HCT116 (cell line): Measurements from ENCODE around the gene GATA3. TPM values are rescaled to one million over a fixed set of nuclear protein-coding genes. Genes with fewer than 3 reads are reported as not detected.

Experiments used
- ATAC-seq: fragments of 200-7000 bp; cut with Tn5 transposase; 2 replicates; pipeline ENCODE4 v1.9.1; 2020; ENCODE audit warnings: mild to moderate bottlenecking, moderate library complexity
- BruUV-seq: library from RNA; stranded (reverse); fragments of 400-500 nt; replicated peaks from 2 replicates; lab custom pipeline; 2021; lab: Mats Ljungman, UMichigan
- CTCF ChIA-PET: fragments of 300-600 bp; sonication (Branson Sonifier 250); formaldehyde crosslinking; loops from one replicate; lab custom pipeline; 2021; ENCODE audit warnings: antibody characterized with exemption; lab: Charles Lee
- POLR2A ChIA-PET: fragments of 300-600, 350-600 bp; sonication (Branson Sonifier 250); formaldehyde crosslinking; loops from one replicate; lab custom pipeline; 2021; ENCODE audit warnings: antibody characterized with exemption; lab: Charles Lee
- RAD21 ChIA-PET, 2 experiments: fragments of 300-600 bp; sonication (Branson Sonifier 250); formaldehyde crosslinking; loops; one replicate each; lab custom pipeline; 2023; ENCODE audit warnings: low total read pairs in 2 of 2; ENCODE audit not compliant: uncharacterized antibody in 2 of 2, unreplicated experiment in 2 of 2, low non-redundant PET in 1 of 2; lab: Charles Lee
- DNase-seq: peaks from one replicate; pipeline ENCODE4 v3.0.0-alpha.2; 2010; ENCODE audit warnings: low read depth, low spot score
- H2AFZ ChIP-seq: fragments of 200-600 bp; shearing (Covaris generic), sonication (generic); 2 replicates; pipeline ENCODE4 v1.6.1; 2017; ENCODE audit warnings: low read depth, mixed run types, mixed read lengths, antibody characterized with exemption, low read length; ENCODE audit not compliant: poor library complexity, severe bottlenecking
- H3K27ac ChIP-seq: 2 replicates; pipeline ENCODE4 v1.5.1; 2012; ENCODE audit warnings: low read depth, low read length
- H3K27me3 ChIP-seq: fragments of 200-600 bp; sonication (generic); 2 replicates; pipeline ENCODE4 v1.6.1; 2016; ENCODE audit warnings: mixed run types, low read length, mixed read lengths; ENCODE audit not compliant: insufficient read depth
- H3K36me3 ChIP-seq, 2 experiments: fragments of 200-500 bp in 1 of 2; fragments of 200-600 bp in 1 of 2; sonication (Bioruptor generic) in 1 of 2; sonication (generic) in 1 of 2; 2 replicates each; pipeline versions ENCODE4 v1.5.1 to v1.6.1; 2014 to 2016; ENCODE audit warnings: low read length in 2 of 2, inconsistent platforms in 1 of 2, mixed read lengths in 1 of 2, mixed run types in 1 of 2; ENCODE audit not compliant: insufficient read depth in 2 of 2, control insufficient read depth in 1 of 2
- H3K4me1 ChIP-seq, 2 experiments: fragments of 200-600 bp in 1 of 2; sonication (generic) in 1 of 2; 2 replicates each; pipeline versions ENCODE4 v1.5.1 to v1.6.1; 2012 to 2017; ENCODE audit warnings: low read length in 2 of 2, inconsistent platforms in 1 of 2, mild to moderate bottlenecking in 1 of 2, mixed read lengths in 1 of 2, mixed run types in 1 of 2, moderate library complexity in 1 of 2; ENCODE audit not compliant: insufficient read depth in 2 of 2, control insufficient read depth in 1 of 2
- H3K4me2 ChIP-seq: fragments of 200-600 bp; sonication (generic); 2 replicates; pipeline ENCODE4 v1.6.1; 2017; ENCODE audit warnings: mixed run types, low read length, mixed read lengths
- H3K4me3 ChIP-seq, 2 experiments: fragments of 200-600 bp in 1 of 2; sonication (generic) in 1 of 2; replicated peaks in 1 of 2; 2 replicates each; pipeline ENCODE4 v1.5.1; 2011 to 2016; ENCODE audit warnings: low read length in 2 of 2, control low read depth in 1 of 2, low read depth in 1 of 2, mild to moderate bottlenecking in 1 of 2, mixed read lengths in 1 of 2, mixed run types in 1 of 2
- H3K79me2 ChIP-seq: fragments of 200-600 bp; sonication (generic); 2 replicates; pipeline ENCODE4 v1.6.1; 2017; ENCODE audit warnings: mild to moderate bottlenecking, mixed run types, low read length, moderate library complexity, mixed read lengths; ENCODE audit not compliant: insufficient read depth
- H3K9ac ChIP-seq: fragments of 200-600 bp; sonication (generic); 2 replicates; pipeline ENCODE4 v1.6.1; 2016; ENCODE audit warnings: low read length, mixed read lengths
- H3K9me2 ChIP-seq: fragments of 200-600 bp; sonication (generic), shearing (Covaris generic); 2 replicates; pipeline ENCODE4 v1.6.1; 2017; ENCODE audit warnings: mixed run types, mild to moderate bottlenecking, moderate library complexity; ENCODE audit not compliant: insufficient read depth
- H3K9me3 ChIP-seq, 2 experiments: fragments of 200-500 bp in 1 of 2; fragments of 200-600 bp in 1 of 2; sonication (Bioruptor generic) in 1 of 2; sonication (generic) in 1 of 2; 2 replicates each; pipeline ENCODE4 v1.6.1; 2014 to 2017; ENCODE audit warnings: low read length in 2 of 2, mixed read lengths in 2 of 2, inconsistent platforms in 1 of 2, low read depth in 1 of 2, mild to moderate bottlenecking in 1 of 2, mixed run types in 1 of 2, moderate library complexity in 1 of 2; ENCODE audit not compliant: control insufficient read depth in 1 of 2, insufficient read depth in 1 of 2
- H4K20me1 ChIP-seq: fragments of 200-600 bp; sonication (generic), shearing (Covaris generic); 2 replicates; pipeline ENCODE4 v1.6.1; 2017; ENCODE audit warnings: mixed run types, mild to moderate bottlenecking, moderate library complexity; ENCODE audit not compliant: insufficient read depth
- CEBPB ChIP-seq: IDR thresholded peaks from 2 replicates; pipeline ENCODE4 v1.6.1; 2012; ENCODE audit warnings: low read depth
- FOSL1 ChIP-seq: IDR thresholded peaks from 2 replicates; pipeline ENCODE4 v1.6.1; 2012; ENCODE audit warnings: low read depth
- JUND ChIP-seq: IDR thresholded peaks from 2 replicates; pipeline ENCODE4 v1.6.1; 2012
- SIN3A ChIP-seq: IDR thresholded peaks from 2 replicates; pipeline ENCODE4 v1.6.1; 2012; ENCODE audit warnings: low read depth
- ZNF274 ChIP-seq: fragments of 200-500 bp; sonication (Bioruptor generic); IDR thresholded peaks from 2 replicates; pipeline ENCODE4 v1.6.1; 2014; ENCODE audit warnings: mild to moderate bottlenecking, low read depth, low read length, inconsistent platforms
- intact Hi-C: fragments of 100-400 bp; cut with micrococcal nuclease; formaldehyde crosslinking; loops from 2 replicates; pipeline ENCODE4 v1.10.0; 2022
- total RNA-seq: library from RNA; stranded (reverse); gene quantifications from one replicate; pipeline ENCODE4 v1.2.1, GENCODE V29; 2021; ENCODE audit not compliant: unreplicated experiment
- TF ChIP-seq, protein P1 (sequence below): IDR thresholded peaks from 2 replicates; pipeline ENCODE4 v1.6.1; 2012; ENCODE audit warnings: low read depth

GATA3 gene
- total RNA-seq, 1 experiment from 2014 or later = 2.7 TPM

DNA sequence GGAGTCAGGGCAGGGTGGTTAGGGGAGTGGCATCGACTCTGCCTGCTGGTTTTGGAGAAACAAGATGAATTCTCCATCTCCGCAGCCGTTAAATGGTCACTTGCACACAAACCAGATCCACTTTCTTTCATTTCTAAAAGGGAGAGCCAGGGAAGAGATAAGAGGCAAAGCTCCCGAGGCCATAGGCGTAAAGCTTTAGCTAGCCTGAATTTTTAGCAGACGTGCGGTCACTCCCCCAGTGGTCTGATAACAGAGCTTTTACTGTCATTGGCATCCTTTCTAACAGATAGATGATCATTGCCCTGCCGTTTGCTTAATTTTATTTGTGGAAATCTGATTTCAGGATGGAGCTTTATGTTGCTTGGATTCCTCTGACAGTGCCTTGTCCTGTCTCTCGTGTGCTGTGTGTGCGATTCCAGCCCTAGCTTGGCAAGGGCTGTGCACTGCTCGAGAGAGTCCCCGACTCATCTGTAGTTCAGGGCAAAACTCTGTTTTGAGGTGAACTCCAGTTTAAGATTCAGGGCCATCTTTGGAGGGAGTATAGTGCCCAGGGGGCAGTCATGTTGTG, 62.5 kb downstream of the GATA3 start:
- Histone ChIP-seq H3K9me3 (no peaks in the 10 kb centered on the region), H3K9ac (no peak overlapping the region), H2AFZ (no peak overlapping the region), H3K27ac (no peak overlapping the region), H4K20me1 (no peaks in the 10 kb centered on the region), H3K9me2 (no peaks in the 10 kb centered on the region), H3K4me3 (no peak overlapping the region), H3K79me2 (no peaks in the 10 kb centered on the region), H3K4me1 (no peaks in the 10 kb centered on the region), H3K27me3 (no peaks in the 10 kb centered on the region), H3K4me2 (no peak overlapping the region), H3K36me3 (no peaks in the 10 kb centered on the region)
- intact Hi-C loops = no loop called here
- ChIA-PET POLR2A (no interaction called here), RAD21 (no interaction called here), CTCF (no interaction called here)
- TF ChIP-seq, protein P1, sequence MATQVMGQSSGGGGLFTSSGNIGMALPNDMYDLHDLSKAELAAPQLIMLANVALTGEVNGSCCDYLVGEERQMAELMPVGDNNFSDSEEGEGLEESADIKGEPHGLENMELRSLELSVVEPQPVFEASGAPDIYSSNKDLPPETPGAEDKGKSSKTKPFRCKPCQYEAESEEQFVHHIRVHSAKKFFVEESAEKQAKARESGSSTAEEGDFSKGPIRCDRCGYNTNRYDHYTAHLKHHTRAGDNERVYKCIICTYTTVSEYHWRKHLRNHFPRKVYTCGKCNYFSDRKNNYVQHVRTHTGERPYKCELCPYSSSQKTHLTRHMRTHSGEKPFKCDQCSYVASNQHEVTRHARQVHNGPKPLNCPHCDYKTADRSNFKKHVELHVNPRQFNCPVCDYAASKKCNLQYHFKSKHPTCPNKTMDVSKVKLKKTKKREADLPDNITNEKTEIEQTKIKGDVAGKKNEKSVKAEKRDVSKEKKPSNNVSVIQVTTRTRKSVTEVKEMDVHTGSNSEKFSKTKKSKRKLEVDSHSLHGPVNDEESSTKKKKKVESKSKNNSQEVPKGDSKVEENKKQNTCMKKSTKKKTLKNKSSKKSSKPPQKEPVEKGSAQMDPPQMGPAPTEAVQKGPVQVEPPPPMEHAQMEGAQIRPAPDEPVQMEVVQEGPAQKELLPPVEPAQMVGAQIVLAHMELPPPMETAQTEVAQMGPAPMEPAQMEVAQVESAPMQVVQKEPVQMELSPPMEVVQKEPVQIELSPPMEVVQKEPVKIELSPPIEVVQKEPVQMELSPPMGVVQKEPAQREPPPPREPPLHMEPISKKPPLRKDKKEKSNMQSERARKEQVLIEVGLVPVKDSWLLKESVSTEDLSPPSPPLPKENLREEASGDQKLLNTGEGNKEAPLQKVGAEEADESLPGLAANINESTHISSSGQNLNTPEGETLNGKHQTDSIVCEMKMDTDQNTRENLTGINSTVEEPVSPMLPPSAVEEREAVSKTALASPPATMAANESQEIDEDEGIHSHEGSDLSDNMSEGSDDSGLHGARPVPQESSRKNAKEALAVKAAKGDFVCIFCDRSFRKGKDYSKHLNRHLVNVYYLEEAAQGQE = no peak
- TF ChIP-seq SIN3A (no peak), FOSL1 (no peak), ZNF274 (no peak), JUND (no peak), CEBPB (no peak)
- ATAC-seq (no peak), DNase-seq (no peak)
- no TSS peak for BruUV-seq
